HEK293 (cell line): Measurements from ENCODE around the gene WDR19.

ENCODE experiments used
- CTCF ChIA-PET: fragments of 350-600 bp; formaldehyde crosslinking; extraction: SDS; loops from one replicate; lab custom pipeline; 2021; ENCODE audit warnings: antibody characterized with exemption; lab: Yijun Ruan, JAX
- POLR2A ChIA-PET: fragments of 300-600 bp; formaldehyde crosslinking; extraction: SDS; loops from one replicate; lab custom pipeline; 2020; ENCODE audit warnings: antibody characterized with exemption, inconsistent platforms; lab: Yijun Ruan, JAX
- H3K27ac ChIP-seq: fragments of 200-500 bp; sonication (Bioruptor generic); 2 replicates; pipeline ENCODE4 v1.5.1; 2014; ENCODE audit warnings: low read depth, low read length, control low read depth, inconsistent platforms; ENCODE audit errors: extremely low read depth
- H3K36me3 ChIP-seq, 2 experiments: fragments of 200-500 bp in 1 of 2; sonication (Bioruptor generic) in 1 of 2; 1 replicate in 1 of 2; 2 replicates in 1 of 2; pipeline ENCODE4 v1.5.1; 2014 to 2017; ENCODE audit warnings: inconsistent platforms in 2 of 2, low read length in 2 of 2; ENCODE audit not compliant: control insufficient read depth in 2 of 2, insufficient read depth in 1 of 2
- H3K4me1 ChIP-seq: fragments of 200-500 bp; sonication (Bioruptor generic); 2 replicates; pipeline ENCODE4 v1.5.1; 2014; ENCODE audit warnings: mild to moderate bottlenecking, low read length, inconsistent platforms; ENCODE audit not compliant: control insufficient read depth, insufficient read depth
- H3K4me3 ChIP-seq: 2 replicates; pipeline ENCODE4 v1.5.1; 2011; ENCODE audit warnings: low read depth, mild to moderate bottlenecking, control low read depth, low read length, moderate library complexity
- H3K9me3 ChIP-seq: fragments of 200-500 bp; sonication (Bioruptor generic); 2 replicates; pipeline ENCODE4 v1.5.1; 2014; ENCODE audit warnings: low read depth, low read length, inconsistent platforms; ENCODE audit not compliant: control insufficient read depth, insufficient read depth
- BCL11B ChIP-seq: fragments of 450-650 bp; formaldehyde crosslinking; IDR thresholded peaks from 2 replicates; pipeline ENCODE4 v1.5.1; 2016; ENCODE audit warnings: low read depth, missing biosample characterization, missing genetic modification characterization
- EGR2 ChIP-seq: fragments of 450-650 bp; formaldehyde crosslinking; IDR thresholded peaks from 2 replicates; pipeline ENCODE4 v1.5.1; 2016; ENCODE audit warnings: low read depth, missing biosample characterization, missing genetic modification characterization
- KLF7 ChIP-seq: fragments of 450-650 bp; formaldehyde crosslinking; IDR thresholded peaks from 2 replicates; pipeline ENCODE4 v1.5.1; 2016; ENCODE audit warnings: missing biosample characterization, missing genetic modification characterization, borderline replicate concordance
- ZFHX2 ChIP-seq: fragments of 450-650 bp; formaldehyde crosslinking; conservative IDR thresholded peaks from 2 replicates; pipeline ENCODE4 v1.5.1; 2016; ENCODE audit warnings: missing biosample characterization, missing genetic modification characterization
- ZNF112 ChIP-seq: fragments of 450-650 bp; formaldehyde crosslinking; IDR thresholded peaks from 2 replicates; pipeline ENCODE4 v1.5.0; 2017; ENCODE audit warnings: missing biosample characterization, missing genetic modification characterization
- ZNF2 ChIP-seq: fragments of 450-650 bp; formaldehyde crosslinking; IDR thresholded peaks from 2 replicates; pipeline ENCODE4 v1.5.1; 2016; ENCODE audit warnings: missing biosample characterization, missing genetic modification characterization
- ZNF23 ChIP-seq: fragments of 450-650 bp; formaldehyde crosslinking; IDR thresholded peaks from 2 replicates; pipeline ENCODE4 v1.5.1; 2016; ENCODE audit warnings: missing biosample characterization, missing genetic modification characterization, borderline replicate concordance
- ZNF280C ChIP-seq: fragments of 450-650 bp; formaldehyde crosslinking; IDR thresholded peaks from 2 replicates; pipeline ENCODE4 v1.5.1; 2016; ENCODE audit warnings: missing biosample characterization, missing genetic modification characterization
- ZNF341 ChIP-seq: fragments of 450-650 bp; formaldehyde crosslinking; IDR thresholded peaks from 2 replicates; pipeline ENCODE4; 2016; ENCODE audit warnings: low read depth, missing biosample characterization, missing genetic modification characterization
- ZNF433 ChIP-seq: fragments of 450-650 bp; formaldehyde crosslinking; IDR thresholded peaks from 2 replicates; pipeline ENCODE4 v1.5.1; 2016; ENCODE audit warnings: missing biosample characterization, missing genetic modification characterization, low read depth
- ZNF548 ChIP-seq: fragments of 450-650 bp; formaldehyde crosslinking; IDR thresholded peaks from 2 replicates; pipeline ENCODE4 v1.5.1; 2016; ENCODE audit warnings: missing biosample characterization, missing genetic modification characterization
- ZNF610 ChIP-seq: fragments of 450-650 bp; formaldehyde crosslinking; IDR thresholded peaks from 2 replicates; pipeline ENCODE4 v1.5.1; 2016; ENCODE audit warnings: missing biosample characterization, missing genetic modification characterization, borderline replicate concordance
- ZNF645 ChIP-seq: fragments of 450-650 bp; formaldehyde crosslinking; IDR thresholded peaks from 2 replicates; pipeline ENCODE4; 2016; ENCODE audit warnings: missing biosample characterization, missing genetic modification characterization
- ZNF658 ChIP-seq: fragments of 450-650 bp; formaldehyde crosslinking; IDR thresholded peaks from 2 replicates; pipeline ENCODE4; 2016; ENCODE audit warnings: missing biosample characterization, missing genetic modification characterization
- ZNF830 ChIP-seq: fragments of 450-650 bp; IDR thresholded peaks from 2 replicates; pipeline ENCODE4 v1.5.0; 2018; ENCODE audit warnings: missing biosample characterization, missing genetic modification characterization, low read depth, mild to moderate bottlenecking, moderate library complexity
- ZSCAN16 ChIP-seq: fragments of 450-650 bp; formaldehyde crosslinking; IDR thresholded peaks from 2 replicates; pipeline ENCODE4 v1.5.1; 2016; ENCODE audit warnings: missing biosample characterization, missing genetic modification characterization
- TF ChIP-seq, protein P1 (sequence below): fragments of 450-650 bp; formaldehyde crosslinking; IDR thresholded peaks from 2 replicates; pipeline ENCODE4 v1.5.1; 2017; ENCODE audit warnings: missing biosample characterization, missing genetic modification characterization
- TF ChIP-seq, protein P2 (sequence below): sonication (generic); formaldehyde crosslinking; IDR thresholded peaks from 2 replicates; pipeline ENCODE4 v1.8.1; 2022; ENCODE audit warnings: mild to moderate bottlenecking, moderate library complexity, missing genetic modification reagents
- TF ChIP-seq, protein P3 (sequence below): fragments of 450-650 bp; formaldehyde crosslinking; IDR thresholded peaks from 2 replicates; pipeline ENCODE4 v1.5.1; 2017; ENCODE audit warnings: missing biosample characterization, missing genetic modification characterization
- TF ChIP-seq, protein P4 (sequence below): fragments of 450-650 bp; formaldehyde crosslinking; IDR thresholded peaks from 2 replicates; pipeline ENCODE4 v1.5.1; 2016; ENCODE audit warnings: missing biosample characterization, missing genetic modification characterization

WDR19 gene

GRCh38 chr4:39243462-39243861, 61.1 kb downstream of the WDR19 start:
- Histone ChIP-seq H3K9me3 (no peaks in the 10 kb centered on the region), H3K4me3 (no peak overlapping the region), H3K4me1 (no peaks in the 10 kb centered on the region), H3K27ac (no peak overlapping the region), H3K36me3 (peaks cover 0 to 13% of the 10 kb centered on the region in 2 experiments; a peak in 2 of 3 replicates)
- POLR2A ChIA-PET, result no interaction called here
- TF ChIP-seq ZNF658 (no peak), ZNF830 (no peak), ZNF280C (tag by site-specific recombination) (no peak), ZNF433 (tag by site-specific recombination) (no peak), ZNF341 (no peak), ZNF112 (no peak), ZNF2 (tag by site-specific recombination) (no peak), ZNF610 (tag by site-specific recombination) (no peak), ZSCAN16 (tag by site-specific recombination) (no peak), KLF7 (tag by site-specific recombination) (no peak), ZNF645 (no peak), BCL11B (tag by site-specific recombination) (no peak)
- TF ChIP-seq, protein P1, sequence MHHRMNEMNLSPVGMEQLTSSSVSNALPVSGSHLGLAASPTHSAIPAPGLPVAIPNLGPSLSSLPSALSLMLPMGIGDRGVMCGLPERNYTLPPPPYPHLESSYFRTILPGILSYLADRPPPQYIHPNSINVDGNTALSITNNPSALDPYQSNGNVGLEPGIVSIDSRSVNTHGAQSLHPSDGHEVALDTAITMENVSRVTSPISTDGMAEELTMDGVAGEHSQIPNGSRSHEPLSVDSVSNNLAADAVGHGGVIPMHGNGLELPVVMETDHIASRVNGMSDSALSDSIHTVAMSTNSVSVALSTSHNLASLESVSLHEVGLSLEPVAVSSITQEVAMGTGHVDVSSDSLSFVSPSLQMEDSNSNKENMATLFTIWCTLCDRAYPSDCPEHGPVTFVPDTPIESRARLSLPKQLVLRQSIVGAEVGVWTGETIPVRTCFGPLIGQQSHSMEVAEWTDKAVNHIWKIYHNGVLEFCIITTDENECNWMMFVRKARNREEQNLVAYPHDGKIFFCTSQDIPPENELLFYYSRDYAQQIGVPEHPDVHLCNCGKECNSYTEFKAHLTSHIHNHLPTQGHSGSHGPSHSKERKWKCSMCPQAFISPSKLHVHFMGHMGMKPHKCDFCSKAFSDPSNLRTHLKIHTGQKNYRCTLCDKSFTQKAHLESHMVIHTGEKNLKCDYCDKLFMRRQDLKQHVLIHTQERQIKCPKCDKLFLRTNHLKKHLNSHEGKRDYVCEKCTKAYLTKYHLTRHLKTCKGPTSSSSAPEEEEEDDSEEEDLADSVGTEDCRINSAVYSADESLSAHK (tag by site-specific recombination), result no peak
- TF ChIP-seq, protein P2, sequence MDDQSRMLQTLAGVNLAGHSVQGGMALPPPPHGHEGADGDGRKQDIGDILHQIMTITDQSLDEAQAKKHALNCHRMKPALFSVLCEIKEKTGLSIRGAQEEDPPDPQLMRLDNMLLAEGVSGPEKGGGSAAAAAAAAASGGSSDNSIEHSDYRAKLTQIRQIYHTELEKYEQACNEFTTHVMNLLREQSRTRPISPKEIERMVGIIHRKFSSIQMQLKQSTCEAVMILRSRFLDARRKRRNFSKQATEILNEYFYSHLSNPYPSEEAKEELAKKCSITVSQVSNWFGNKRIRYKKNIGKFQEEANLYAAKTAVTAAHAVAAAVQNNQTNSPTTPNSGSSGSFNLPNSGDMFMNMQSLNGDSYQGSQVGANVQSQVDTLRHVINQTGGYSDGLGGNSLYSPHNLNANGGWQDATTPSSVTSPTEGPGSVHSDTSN, result no peak
- TF ChIP-seq, protein P3, sequence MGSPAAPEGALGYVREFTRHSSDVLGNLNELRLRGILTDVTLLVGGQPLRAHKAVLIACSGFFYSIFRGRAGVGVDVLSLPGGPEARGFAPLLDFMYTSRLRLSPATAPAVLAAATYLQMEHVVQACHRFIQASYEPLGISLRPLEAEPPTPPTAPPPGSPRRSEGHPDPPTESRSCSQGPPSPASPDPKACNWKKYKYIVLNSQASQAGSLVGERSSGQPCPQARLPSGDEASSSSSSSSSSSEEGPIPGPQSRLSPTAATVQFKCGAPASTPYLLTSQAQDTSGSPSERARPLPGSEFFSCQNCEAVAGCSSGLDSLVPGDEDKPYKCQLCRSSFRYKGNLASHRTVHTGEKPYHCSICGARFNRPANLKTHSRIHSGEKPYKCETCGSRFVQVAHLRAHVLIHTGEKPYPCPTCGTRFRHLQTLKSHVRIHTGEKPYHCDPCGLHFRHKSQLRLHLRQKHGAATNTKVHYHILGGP (tag by site-specific recombination), result no peak
- TF ChIP-seq, protein P4, sequence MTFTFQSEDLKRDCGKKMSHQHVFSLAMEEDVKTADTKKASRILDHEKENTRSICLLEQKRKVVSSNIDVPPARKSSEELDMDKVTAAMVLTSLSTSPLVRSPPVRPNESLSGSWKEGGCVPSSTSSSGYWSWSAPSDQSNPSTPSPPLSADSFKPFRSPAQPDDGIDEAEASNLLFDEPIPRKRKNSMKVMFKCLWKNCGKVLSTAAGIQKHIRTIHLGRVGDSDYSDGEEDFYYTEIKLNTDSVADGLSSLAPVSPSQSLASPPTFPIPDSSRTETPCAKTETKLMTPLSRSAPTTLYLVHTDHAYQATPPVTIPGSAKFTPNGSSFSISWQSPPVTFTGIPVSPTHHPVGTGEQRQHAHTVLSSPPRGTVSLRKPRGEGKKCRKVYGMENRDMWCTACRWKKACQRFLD (tag by site-specific recombination), result no peak
- TF ChIP-seq, all 188 proteins: peak for 0
- CTCF ChIA-PET, result interaction anchor here (0.6 kb wide), 1 partner anchor 628 kb away, joined by 4 read pairs; no protein-coding TSS in a partner anchor

DNA sequence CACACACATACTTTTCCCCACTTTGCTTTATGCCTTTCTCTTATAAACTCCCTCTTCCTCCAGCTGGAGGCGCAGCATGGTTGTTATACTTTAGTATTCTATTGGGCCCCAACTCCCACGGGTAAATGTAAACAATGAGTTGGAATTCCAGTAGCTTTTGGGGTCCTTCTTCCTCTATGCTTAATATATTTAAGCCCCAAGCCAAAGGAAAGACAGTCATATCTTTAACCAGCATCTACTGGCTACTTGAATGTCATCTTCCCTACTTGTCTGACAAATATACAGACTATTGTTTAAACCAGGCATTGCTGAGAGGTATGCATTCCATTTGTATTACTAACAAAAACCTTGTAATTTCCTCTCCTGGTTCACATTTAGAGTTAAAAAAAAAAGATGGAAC, 72.9 kb downstream of the WDR19 start:
- no peaks in the 10 kb centered on the region for H3K4me1 ChIP-seq
- peaks cover 0 to 25% of the 10 kb centered on the region in 2 experiments; a peak in 1 of 3 replicates for H3K36me3 ChIP-seq
- H3K4me3 ChIP-seq, result no peak overlapping the region
- H3K27ac ChIP-seq, result no peak overlapping the region
- no peaks in the 10 kb centered on the region for H3K9me3 ChIP-seq
- TF ChIP-seq ZNF548 (no peak), ZNF112 (no peak), ZFHX2 (tag by site-specific recombination) (peak; percentile 36; the same call in 1 of the 2 replicates), EGR2 (peak; percentile 46; the same call in 1 of the 2 replicates), ZNF23 (no peak)
- POLR2A ChIA-PET, result no interaction called here
- CTCF ChIA-PET, result no interaction called here
